HepG2 (cell line): Measurements from ENCODE around the gene HDAC10. TPM values are rescaled to one million over a fixed set of nuclear protein-coding genes. Genes with fewer than 3 reads are reported as not detected.
A peak's percentile ranks its signal among the peaks of the same experiment; 100 is the strongest.

Experiments
- AGO2 ChIP-seq: fragments of 200-400 bp; formaldehyde crosslinking; optimal IDR thresholded peaks from 2 replicates; pipeline ENCODE3; 2017; ENCODE audit warnings: mild to moderate bottlenecking, low read depth, low read length, moderate library complexity
- ARID2 ChIP-seq: sonication (generic); formaldehyde crosslinking; IDR thresholded peaks from 2 replicates; pipeline ENCODE4 v1.8.1; 2022; ENCODE audit warnings: mild to moderate bottlenecking, missing genetic modification reagents, borderline replicate concordance
- FOXC1 ChIP-seq: sonication (generic); formaldehyde crosslinking; IDR thresholded peaks from 2 replicates; pipeline ENCODE4 v1.8.0; 2022; ENCODE audit warnings: mild to moderate bottlenecking, missing genetic modification reagents, borderline replicate concordance
- RBM39 ChIP-seq: fragments of 200-400 bp; formaldehyde crosslinking; IDR thresholded peaks from one replicate; pipeline ENCODE4 v1.6.1; 2018; ENCODE audit warnings: antibody characterized with exemption, mild to moderate bottlenecking, low read depth, low read length; ENCODE audit not compliant: poor library complexity, severe bottlenecking
- SETDB1 ChIP-seq: sonication (generic); formaldehyde crosslinking; IDR thresholded peaks from 2 replicates; pipeline ENCODE4 v1.5.1; 2020; ENCODE audit warnings: missing genetic modification reagents, mild to moderate bottlenecking, borderline replicate concordance
- TP53 ChIP-seq: sonication (generic); formaldehyde crosslinking; conservative IDR thresholded peaks from 2 replicates; pipeline ENCODE4 v1.4.0; 2020; ENCODE audit warnings: missing genetic modification reagents
- YEATS2 ChIP-seq: sonication (generic); formaldehyde crosslinking; IDR thresholded peaks from 2 replicates; pipeline ENCODE4 v1.4.0; 2020; ENCODE audit warnings: missing genetic modification reagents, borderline replicate concordance
- ZNF138 ChIP-seq: sonication (generic); formaldehyde crosslinking; IDR thresholded peaks from 2 replicates; pipeline ENCODE4 v1.5.0; 2020; ENCODE audit warnings: mild to moderate bottlenecking, low read depth, missing genetic modification reagents
- ZNF225 ChIP-seq: sonication (generic); formaldehyde crosslinking; IDR thresholded peaks from 2 replicates; pipeline ENCODE4 v1.4.0; 2020; ENCODE audit warnings: mild to moderate bottlenecking, missing genetic modification reagents
- ZNF563 ChIP-seq: sonication (generic); formaldehyde crosslinking; IDR thresholded peaks from 2 replicates; pipeline ENCODE4 v1.8.0; 2022; ENCODE audit warnings: mild to moderate bottlenecking, moderate library complexity, missing genetic modification reagents
- polyA plus RNA-seq, 8 experiments: library from polyadenylated mRNA; depleted of rRNA in 3 of 8; stranded (reverse) in 7 of 8; unstranded in 1 of 8; fragments of >200 nt; fragmentation: Illumina TruSeq in 4 of 8; extraction: Trizol in 4 of 8; gene quantifications; 2 replicates each; pipeline versions ENCODE4 v1.2.1 to v1.2.3, GENCODE V29; 2011 to 2016; ENCODE audit warnings: low read depth in 4 of 8, missing spikeins in 1 of 8, mixed read lengths in 1 of 8; ENCODE audit not compliant: insufficient read depth in 1 of 8
- total RNA-seq, 5 experiments: library from RNA; depleted of rRNA; stranded (reverse); fragments of >200 nt; fragmentation: Illumina TruSeq; extraction: Trizol; gene quantifications; 2 replicates each; pipeline ENCODE4 v1.2.3, GENCODE V29; 2016; ENCODE audit warnings: low read depth in 1 of 5
- TF ChIP-seq, protein P1 (sequence below): sonication (generic); formaldehyde crosslinking; conservative IDR thresholded peaks from 2 replicates; pipeline ENCODE4 v1.4.0; 2020; ENCODE audit warnings: mild to moderate bottlenecking, missing genetic modification reagents, moderate library complexity
- TF ChIP-seq, protein P2 (sequence below): sonication (generic); formaldehyde crosslinking; IDR thresholded peaks from 2 replicates; pipeline ENCODE4 v1.4.0; 2020; ENCODE audit warnings: missing genetic modification reagents
- TF ChIP-seq, protein P3 (sequence below): sonication (generic); formaldehyde crosslinking; IDR thresholded peaks from 2 replicates; pipeline ENCODE4 v1.4.0; 2020; ENCODE audit warnings: missing genetic modification reagents, mild to moderate bottlenecking, borderline replicate concordance
- TF ChIP-seq, protein P4 (sequence below): IDR thresholded peaks from 2 replicates; pipeline ENCODE4 v1.6.1; 2016; ENCODE audit warnings: low read depth

HDAC10 gene
- total and polyA plus RNA-seq, 2 of the 13 experiments (the other 11 are each of a cell fraction or from before 2014, with no cell fraction given): 13.9 to 14.9 TPM

DNA sequence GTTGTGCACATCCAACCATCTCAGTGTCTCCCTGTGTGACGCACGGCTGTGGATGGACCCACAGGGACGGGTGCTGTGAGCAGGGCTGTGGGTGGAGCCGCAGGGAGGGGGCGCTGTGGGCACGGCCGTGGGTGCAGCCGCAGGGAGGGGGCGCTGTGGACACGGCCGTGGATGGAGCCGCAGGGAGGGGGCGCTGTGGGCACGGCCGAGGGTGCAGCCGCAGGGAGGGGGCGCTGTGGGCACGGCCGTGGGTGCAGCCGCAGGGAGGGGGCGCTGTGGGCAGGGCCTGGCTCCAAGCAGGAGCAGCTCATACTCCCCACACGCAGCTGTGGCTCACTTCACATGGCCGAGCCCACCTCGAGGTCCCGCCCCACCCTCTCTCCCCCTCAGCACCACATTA, 25.1 kb upstream of the HDAC10 start (continued):
- TF ChIP-seq ZNF563 (CRISPR knock-in tag): peak; percentile 37; the same call in 1 of the 2 replicates
- TF ChIP-seq SETDB1 (CRISPR knock-in tag): peak; percentile 92; the same call in 1 of the 2 replicates
- no peak for TF ChIP-seq YEATS2 (CRISPR knock-in tag)
- TF ChIP-seq, protein P1, sequence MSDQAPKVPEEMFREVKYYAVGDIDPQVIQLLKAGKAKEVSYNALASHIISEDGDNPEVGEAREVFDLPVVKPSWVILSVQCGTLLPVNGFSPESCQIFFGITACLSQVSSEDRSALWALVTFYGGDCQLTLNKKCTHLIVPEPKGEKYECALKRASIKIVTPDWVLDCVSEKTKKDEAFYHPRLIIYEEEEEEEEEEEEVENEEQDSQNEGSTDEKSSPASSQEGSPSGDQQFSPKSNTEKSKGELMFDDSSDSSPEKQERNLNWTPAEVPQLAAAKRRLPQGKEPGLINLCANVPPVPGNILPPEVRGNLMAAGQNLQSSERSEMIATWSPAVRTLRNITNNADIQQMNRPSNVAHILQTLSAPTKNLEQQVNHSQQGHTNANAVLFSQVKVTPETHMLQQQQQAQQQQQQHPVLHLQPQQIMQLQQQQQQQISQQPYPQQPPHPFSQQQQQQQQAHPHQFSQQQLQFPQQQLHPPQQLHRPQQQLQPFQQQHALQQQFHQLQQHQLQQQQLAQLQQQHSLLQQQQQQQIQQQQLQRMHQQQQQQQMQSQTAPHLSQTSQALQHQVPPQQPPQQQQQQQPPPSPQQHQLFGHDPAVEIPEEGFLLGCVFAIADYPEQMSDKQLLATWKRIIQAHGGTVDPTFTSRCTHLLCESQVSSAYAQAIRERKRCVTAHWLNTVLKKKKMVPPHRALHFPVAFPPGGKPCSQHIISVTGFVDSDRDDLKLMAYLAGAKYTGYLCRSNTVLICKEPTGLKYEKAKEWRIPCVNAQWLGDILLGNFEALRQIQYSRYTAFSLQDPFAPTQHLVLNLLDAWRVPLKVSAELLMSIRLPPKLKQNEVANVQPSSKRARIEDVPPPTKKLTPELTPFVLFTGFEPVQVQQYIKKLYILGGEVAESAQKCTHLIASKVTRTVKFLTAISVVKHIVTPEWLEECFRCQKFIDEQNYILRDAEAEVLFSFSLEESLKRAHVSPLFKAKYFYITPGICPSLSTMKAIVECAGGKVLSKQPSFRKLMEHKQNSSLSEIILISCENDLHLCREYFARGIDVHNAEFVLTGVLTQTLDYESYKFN (CRISPR knock-in tag): no peak
- TF ChIP-seq, protein P2, sequence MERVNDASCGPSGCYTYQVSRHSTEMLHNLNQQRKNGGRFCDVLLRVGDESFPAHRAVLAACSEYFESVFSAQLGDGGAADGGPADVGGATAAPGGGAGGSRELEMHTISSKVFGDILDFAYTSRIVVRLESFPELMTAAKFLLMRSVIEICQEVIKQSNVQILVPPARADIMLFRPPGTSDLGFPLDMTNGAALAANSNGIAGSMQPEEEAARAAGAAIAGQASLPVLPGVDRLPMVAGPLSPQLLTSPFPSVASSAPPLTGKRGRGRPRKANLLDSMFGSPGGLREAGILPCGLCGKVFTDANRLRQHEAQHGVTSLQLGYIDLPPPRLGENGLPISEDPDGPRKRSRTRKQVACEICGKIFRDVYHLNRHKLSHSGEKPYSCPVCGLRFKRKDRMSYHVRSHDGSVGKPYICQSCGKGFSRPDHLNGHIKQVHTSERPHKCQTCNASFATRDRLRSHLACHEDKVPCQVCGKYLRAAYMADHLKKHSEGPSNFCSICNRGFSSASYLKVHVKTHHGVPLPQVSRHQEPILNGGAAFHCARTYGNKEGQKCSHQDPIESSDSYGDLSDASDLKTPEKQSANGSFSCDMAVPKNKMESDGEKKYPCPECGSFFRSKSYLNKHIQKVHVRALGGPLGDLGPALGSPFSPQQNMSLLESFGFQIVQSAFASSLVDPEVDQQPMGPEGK (CRISPR knock-in tag): peak; percentile 41; the same call in 1 of the 2 replicates
- no peak for TF ChIP-seq ZNF138 (CRISPR knock-in tag)
- TF ChIP-seq, protein P3, sequence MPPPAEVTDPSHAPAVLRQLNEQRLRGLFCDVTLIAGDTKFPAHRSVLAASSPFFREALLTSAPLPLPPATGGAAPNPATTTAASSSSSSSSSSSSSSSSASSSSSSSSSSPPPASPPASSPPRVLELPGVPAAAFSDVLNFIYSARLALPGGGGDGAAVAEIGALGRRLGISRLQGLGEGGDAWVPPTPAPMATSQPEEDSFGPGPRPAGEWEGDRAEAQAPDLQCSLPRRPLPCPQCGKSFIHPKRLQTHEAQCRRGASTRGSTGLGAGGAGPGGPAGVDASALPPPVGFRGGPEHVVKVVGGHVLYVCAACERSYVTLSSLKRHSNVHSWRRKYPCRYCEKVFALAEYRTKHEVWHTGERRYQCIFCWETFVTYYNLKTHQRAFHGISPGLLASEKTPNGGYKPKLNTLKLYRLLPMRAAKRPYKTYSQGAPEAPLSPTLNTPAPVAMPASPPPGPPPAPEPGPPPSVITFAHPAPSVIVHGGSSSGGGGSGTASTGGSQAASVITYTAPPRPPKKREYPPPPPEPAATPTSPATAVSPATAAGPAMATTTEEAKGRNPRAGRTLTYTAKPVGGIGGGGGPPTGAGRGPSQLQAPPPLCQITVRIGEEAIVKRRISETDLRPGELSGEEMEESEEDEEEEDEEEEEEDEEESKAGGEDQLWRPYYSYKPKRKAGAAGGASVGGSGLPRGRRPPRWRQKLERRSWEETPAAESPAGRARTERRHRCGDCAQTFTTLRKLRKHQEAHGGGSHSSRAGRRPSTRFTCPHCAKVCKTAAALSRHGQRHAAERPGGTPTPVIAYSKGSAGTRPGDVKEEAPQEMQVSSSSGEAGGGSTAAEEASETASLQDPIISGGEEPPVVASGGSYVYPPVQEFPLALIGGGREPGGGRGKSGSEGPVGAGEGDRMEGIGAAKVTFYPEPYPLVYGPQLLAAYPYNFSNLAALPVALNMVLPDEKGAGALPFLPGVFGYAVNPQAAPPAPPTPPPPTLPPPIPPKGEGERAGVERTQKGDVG (CRISPR knock-in tag): no peak
- peak; percentile 47 for TF ChIP-seq AGO2
- no peak for TF ChIP-seq ARID2 (CRISPR knock-in tag)
- TF ChIP-seq, protein P4, sequence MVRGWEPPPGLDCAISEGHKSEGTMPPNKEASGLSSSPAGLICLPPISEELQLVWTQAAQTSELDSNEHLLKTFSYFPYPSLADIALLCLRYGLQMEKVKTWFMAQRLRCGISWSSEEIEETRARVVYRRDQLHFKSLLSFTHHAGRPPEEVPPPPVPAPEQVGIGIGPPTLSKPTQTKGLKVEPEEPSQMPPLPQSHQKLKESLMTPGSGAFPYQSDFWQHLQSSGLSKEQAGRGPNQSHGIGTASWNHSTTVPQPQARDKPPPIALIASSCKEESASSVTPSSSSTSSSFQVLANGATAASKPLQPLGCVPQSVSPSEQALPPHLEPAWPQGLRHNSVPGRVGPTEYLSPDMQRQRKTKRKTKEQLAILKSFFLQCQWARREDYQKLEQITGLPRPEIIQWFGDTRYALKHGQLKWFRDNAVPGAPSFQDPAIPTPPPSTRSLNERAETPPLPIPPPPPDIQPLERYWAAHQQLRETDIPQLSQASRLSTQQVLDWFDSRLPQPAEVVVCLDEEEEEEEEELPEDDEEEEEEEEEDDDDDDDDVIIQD: no peak
- no peak for TF ChIP-seq FOXC1 (CRISPR knock-in tag)
- peak; percentile 42 for TF ChIP-seq RBM39
- TF ChIP-seq ZNF225: 0 out of 2 replicates have a peak, but pooled peaks have one; percentile 3
- no peak for TF ChIP-seq TP53
- TF ChIP-seq, all 625 proteins: peak for 33
